SK-N-SH treated with all-trans-retinoic acid at 6 μM for 48 hours (cell line): Measurements from ENCODE around the gene TEX44.

Experiments used
- ISL1 ChIP-seq: fragments of 250-450 bp; sonication (Bioruptor Pico); IDR thresholded peaks from 2 replicates; pipeline ENCODE4 v2.1.2; 2022; ENCODE audit warnings: mild to moderate bottlenecking, moderate library complexity
- PATZ1 ChIP-seq: fragments of 250-450 bp; sonication (Bioruptor Pico); IDR thresholded peaks from 2 replicates; pipeline ENCODE4 v1.8.0; 2020; ENCODE audit warnings: mild to moderate bottlenecking, moderate library complexity, borderline replicate concordance
- TOX ChIP-seq: fragments of 250-450 bp; sonication (Bioruptor Pico); IDR thresholded peaks from 2 replicates; pipeline ENCODE4 v1.8.0; 2021; ENCODE audit warnings: mild to moderate bottlenecking, moderate library complexity, borderline replicate concordance
- ZNF70 ChIP-seq: fragments of 450-650 bp; formaldehyde crosslinking; IDR thresholded peaks from 2 replicates; pipeline ENCODE4 v1.5.0; 2020; ENCODE audit warnings: mild to moderate bottlenecking, moderate library complexity

GRCh38 chr2:231547315-231548110, 45.2 kb upstream of the TEX44 start:
- no peak for TF ChIP-seq PATZ1 (CRISPR knock-in tag)
- TF ChIP-seq ISL1 (CRISPR knock-in tag) = no peak
- TF ChIP-seq ZNF70 (CRISPR knock-in tag) = no peak
- no peak for TF ChIP-seq TOX (CRISPR knock-in tag)
